NCI-H146 (cell line): ENCODE results near the gene ZFYVE19.

Experiments
- DNase-seq: peaks from one replicate; lab custom pipeline; 2025; lab: John Stamatoyannopoulos, UW

ZFYVE19 gene

GRCh38 chr15:40815042-40815698, 8.3 kb downstream of the ZFYVE19 start:
- no peak for DNase-seq

- no peak for DNase-seq
Observed at GRCh38 chr15:40819048-40819447, 12.2 kb downstream of the ZFYVE19 start.

- DNase-seq: no peak
Observed at GRCh38 chr15:40821195-40821594, 14.3 kb downstream of the ZFYVE19 start.

- DNase-seq: peak; percentile 27
Observed at GRCh38 chr15:40823572-40824343, 16.9 kb downstream of the ZFYVE19 start.

GRCh38 chr15:40825661-40826422, 19.0 kb downstream of the ZFYVE19 start:
- peak; percentile 45 for DNase-seq

GRCh38 chr15:40826423-40827075, 19.7 kb downstream of the ZFYVE19 start:
- no peak for DNase-seq

- DNase-seq: no peak
Observed at GRCh38 chr15:40828447-40829036, 21.7 kb downstream of the ZFYVE19 start, which contains the start of gene PPP1R14D. Gene PPP1R14D (minus strand): TSS chr15:40828708. CDS start chr15:40828641, 67 bp downstream.

- DNase-seq: peak; percentile 11
Observed at GRCh38 chr15:40829115-40829514, 22.2 kb downstream of the ZFYVE19 start.

GRCh38 chr15:40830884-40831283, 24.0 kb downstream of the ZFYVE19 start:
- DNase-seq: peak; percentile 94

- DNase-seq: no peak
Observed at GRCh38 chr15:40831861-40832260, 25.0 kb downstream of the ZFYVE19 start.

GRCh38 chr15:40832903-40833302, 26.0 kb downstream of the ZFYVE19 start:
- no peak for DNase-seq

GRCh38 chr15:40836020-40836419, 29.1 kb downstream of the ZFYVE19 start:
- no peak for DNase-seq

GRCh38 chr15:40838756-40839155, 31.9 kb downstream of the ZFYVE19 start:
- no peak for DNase-seq

- DNase-seq: no peak
Observed at GRCh38 chr15:40841741-40842140, 34.9 kb downstream of the ZFYVE19 start.

GRCh38 chr15:40843261-40843884, 36.5 kb downstream of the ZFYVE19 start:
- no peak for DNase-seq

GRCh38 chr15:40843885-40844695, 37.2 kb downstream of the ZFYVE19 start, which contains the start of gene SPINT1:
Gene SPINT1 (plus strand): TSS chr15:40844048. CDS start chr15:40844555, 507 bp downstream.
- peak; percentile 67 for DNase-seq

GRCh38 chr15:40844696-40845030, 37.8 kb downstream of the ZFYVE19 start:
- DNase-seq: peak; percentile 57

- no peak for DNase-seq
Observed at GRCh38 chr15:40845036-40845435, 38.1 kb downstream of the ZFYVE19 start.

- DNase-seq: peak; percentile 51
Observed at GRCh38 chr15:40845511-40846284, 38.8 kb downstream of the ZFYVE19 start.

GRCh38 chr15:40846841-40847222, 39.9 kb downstream of the ZFYVE19 start:
- DNase-seq: no peak
